Stimulated activated CD8-positive, alpha-beta memory T cell treated with anti-CD3 and anti-CD28 coated beads, Interleukin-4, amount 100 ng/mL, for 48 hours (primary cell): ENCODE data around the gene CRCP.
"Not testable (repeated sequence)": the region's sequence is repeated elsewhere in the genome, so short reads cannot be mapped to it uniquely, and the experiment has no call there.

Experiments used
- DNase-seq: peaks from one replicate; pipeline ENCODE4 v3.0.0-alpha.2; 2020

CRCP gene

DNA sequence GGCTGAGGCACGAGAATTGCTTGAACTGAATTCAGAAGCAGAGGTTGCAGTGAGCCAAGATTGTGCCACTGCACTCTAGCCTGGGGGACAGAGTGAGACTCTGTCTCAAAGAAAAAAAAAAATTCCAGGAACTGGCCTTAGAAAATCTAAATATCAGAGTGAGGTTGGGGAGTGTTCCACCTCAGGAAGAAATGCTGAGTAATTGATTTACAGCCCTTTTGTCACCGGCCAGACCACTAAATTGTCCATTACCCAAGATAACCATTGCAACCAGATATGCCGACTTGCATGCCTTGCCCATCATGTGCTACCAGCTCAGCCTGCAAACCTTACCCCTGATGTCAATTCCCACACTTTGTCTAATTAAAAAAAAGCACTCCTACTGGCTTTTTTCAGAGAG lies 42.4 kb downstream of the CRCP start:
- DNase-seq: no peak

DNA sequence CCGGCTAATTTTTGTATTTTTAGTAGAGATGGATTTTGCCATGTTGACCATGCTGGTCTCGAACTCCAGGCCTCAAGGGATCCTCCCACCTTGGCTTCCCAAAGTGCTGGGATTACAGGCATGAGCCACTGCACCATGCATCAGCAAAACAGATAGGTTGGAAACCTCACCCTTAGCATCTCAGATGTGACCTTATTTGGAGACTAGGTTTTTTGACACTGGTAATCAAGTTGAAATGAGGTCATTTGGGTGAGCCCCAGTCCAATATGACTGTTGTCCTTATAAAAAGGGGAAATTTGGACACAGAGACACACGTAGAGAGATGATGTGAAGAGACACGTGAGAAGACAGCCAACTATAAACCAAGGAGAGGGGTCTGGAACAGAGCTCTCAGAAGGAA lies 48.0 kb downstream of the CRCP start:
- no peak for DNase-seq

DNA sequence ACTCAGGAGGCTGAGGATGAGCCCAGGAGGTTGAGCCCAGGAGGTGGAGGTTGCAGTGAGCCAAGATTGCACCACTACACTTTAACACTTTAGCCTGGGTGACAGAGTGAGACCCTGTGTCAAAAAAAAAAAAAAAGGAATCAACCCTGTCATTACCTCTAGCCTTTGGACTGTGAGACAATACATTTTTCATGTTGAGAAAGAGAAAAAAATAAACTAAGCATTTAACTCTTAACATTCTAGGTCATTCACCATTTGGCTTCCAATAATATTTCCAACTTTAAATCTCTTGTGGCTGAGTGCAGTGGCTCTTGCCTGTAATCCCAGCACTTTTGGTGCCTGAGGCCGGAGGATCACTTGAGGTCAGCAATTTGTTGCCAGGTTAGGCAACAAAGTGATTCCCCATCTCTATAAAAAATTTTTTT lies 48.6 kb downstream of the CRCP start:
- DNase-seq: no peak

DNA sequence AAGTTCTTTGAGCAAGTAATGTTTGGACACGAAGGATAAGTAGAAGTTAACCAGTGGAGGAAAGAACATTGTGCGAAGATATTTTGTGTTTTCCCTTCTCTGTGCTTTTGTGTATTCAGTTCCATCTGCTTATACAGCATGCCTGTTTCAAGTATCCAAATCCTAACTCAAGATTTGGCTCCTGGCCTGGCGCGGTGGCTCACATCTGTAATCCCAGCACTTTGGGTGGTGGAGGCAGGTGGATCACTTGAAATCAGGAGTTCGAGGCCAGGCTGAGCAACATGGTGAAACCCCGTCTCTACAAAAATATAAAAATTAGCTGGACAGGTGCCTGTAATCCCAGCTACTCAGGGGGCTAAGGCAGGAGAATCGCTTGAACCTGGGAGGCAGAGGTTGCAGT lies 49.7 kb downstream of the CRCP start:
- DNase-seq: no peak

DNA sequence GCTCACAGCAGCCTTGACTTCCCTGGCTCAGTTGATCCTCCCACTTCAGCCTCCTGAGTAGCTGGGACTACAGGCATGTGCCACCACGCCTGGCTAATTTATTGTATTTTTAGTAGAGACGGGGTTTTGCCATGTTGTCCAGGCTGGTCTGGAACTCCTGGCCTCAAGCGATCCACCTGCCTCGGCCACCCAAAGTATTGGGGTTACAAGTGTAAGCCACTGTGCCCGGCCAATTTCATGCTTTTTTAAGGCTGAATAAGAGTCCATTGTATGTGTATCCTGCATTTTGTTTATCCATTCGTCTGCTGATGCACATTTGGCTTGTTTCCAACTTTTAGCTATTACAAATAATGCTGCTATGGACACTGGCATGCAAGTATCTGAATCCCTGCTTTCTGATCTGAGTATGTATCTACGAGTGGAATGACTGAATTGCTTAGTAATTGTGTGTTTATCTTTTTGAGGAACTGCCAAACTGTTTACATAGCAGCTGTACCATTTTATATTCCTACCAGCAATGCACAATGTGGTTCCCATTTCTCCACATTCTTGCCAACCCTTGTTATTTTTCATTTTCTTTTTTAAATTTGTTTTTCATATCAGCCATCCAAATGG lies 53.2 kb downstream of the CRCP start:
- DNase-seq: no peak

DNA sequence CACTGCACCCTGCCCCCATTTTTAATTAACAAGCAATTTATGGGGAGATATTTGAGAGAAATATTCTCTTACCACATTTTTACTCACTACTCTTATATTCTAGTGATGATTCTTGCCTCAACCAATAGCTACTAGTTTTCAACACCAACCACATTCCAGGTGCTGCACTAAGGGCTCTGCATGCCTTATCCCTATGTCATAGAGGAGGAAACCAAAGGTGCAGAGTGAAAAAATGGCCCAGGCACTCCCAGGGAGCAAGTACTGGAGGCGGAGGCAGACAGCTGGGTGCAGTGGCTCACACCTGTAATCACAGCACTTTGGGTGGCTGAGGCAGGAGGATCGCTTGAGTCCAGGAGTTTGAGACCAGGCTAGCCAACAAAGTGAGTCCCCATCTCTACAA lies 55.0 kb downstream of the CRCP start:
- DNase-seq: no peak

DNA sequence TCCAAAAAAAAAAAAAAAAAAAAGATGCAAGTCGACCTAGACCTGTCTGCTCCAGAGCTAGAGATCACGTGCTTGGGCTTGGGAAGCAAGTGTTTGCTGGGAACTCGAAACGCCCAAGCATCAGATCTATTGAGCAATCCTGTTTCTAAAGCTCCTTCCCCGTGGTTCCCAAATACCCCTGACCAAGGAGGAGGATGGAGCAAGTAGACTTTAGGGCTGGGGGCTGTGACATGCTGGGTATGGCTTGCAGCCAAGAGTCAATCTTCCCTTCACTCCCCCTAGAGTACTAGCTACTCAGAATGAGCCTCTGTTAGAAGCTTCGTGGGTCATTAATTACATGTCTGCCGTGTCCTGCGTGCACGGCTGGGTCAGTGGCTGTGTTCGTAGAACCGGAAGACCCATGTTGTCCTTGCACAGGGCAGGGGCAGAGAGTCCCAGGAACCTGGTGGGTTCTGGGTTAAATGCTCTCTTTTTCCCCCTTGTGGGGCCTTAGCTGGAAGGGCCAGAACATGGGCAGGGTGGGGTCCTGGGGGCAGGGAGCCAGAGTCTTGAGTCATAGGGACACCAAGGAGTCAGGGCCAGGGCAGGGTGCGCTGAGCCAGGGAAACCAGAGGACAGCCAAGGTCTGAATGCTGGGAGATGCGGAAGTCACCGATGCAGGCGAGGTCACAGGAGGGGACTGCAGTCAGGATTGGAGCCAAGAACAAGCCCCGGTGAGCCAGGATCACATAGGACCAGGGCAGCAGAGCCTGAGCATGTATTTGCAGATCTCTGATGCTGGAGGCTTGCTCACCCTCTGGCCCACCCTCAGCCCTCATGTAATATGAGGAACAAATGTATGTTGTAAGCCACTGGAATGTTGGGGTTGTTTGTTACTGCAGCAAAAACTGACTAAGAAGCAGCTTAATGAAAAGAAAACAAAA lies 55.9 kb downstream of the CRCP start:
- DNase-seq: no peak

DNA sequence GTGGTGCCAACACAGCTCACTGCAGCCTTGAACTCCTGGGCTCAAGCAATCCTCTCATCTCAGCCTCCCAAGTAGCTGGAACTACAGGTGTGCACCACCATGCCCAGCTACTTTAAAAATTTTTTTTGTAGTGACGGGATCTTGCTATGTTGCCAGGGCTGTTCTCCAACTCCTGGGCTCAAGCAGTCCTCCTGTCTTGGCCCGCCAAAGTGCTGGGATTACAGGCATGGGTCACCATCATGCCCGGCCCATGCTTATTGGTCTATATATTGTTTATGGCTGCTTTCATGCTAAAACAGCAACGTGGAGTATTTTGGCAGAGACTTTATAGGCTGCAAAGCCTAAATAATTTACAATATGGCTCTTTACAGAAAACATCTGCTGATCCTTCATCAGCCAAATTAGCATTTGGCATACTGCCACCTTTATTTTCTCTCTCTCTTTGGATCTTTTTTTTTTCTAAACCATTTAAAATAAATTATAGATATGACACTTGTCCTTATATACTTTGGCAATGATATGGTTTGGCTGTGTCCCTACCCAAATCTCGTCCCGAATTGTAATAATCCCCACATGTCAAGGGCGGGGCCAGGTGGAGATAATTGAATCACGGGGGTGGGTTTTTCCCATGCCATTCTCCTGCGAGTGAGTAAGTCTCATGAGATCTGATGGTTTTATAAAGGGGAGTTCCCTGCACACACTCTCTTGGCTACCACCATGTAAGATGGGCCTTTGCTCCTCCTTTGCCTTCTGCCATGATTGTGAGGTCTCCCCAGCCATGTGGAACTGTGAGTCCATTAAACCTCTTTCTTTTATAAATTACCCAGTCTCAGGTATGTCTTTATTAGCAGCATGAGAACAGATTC lies 58.1 kb downstream of the CRCP start:
- not testable (repeated sequence) for DNase-seq

DNA sequence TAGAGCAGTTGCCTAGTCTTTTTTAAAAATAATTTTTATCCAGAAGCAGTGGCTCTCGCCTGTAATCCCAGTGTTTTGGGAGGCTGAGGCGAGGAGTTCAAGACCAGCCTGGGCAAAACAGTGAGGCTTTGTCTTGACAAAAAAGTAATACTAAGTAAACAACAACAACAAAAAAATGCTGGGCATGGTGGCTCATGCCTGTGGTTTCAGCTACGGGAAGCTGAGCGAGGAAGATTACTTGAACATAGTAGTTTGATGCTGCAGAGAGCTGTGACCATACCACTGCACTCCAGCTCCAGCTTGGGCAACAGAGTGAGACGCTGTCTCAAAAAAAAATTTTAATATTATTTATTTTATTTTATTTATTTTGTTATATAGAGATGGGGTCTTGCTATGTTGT lies 59.2 kb downstream of the CRCP start:
- DNase-seq: no peak

DNA sequence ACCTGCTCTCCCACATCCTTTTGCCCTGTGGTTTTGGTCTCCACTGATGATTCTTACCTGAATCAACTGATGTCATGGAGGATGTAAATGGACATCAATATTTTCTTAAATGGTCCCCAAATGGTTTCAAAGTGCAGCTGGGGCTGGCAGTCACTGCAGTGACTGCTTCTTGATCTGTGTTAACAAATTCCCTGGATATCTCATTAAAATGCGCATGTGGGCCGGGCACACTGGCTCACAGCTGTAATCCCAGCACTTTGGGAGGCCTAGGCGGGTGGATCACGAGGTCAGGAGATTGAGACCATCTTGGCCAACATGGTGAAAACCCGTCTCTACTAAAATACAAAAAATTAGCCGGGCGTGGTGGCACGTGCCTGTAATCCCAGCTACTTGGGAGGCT lies 60.4 kb downstream of the CRCP start:
- DNase-seq: not testable (repeated sequence)

DNA sequence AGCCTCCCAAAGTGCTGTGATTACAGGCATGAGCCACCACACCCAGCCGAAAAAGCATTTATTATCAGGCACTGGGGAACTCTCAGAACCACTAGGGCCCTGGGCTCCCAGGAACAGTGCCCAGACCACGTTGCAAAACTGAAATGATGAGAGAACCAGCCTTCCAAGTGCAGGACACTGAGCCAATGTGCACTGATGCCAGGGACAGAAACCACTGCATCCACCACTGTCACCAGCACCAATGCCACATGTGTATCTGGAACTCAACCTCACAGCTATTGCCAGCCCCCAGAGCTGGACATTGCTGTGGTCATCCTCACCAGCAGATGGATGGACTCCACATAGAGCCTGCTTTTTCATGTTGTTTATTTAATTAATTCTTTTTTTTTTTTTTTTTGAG lies 62.3 kb downstream of the CRCP start:
- no peak for DNase-seq

DNA sequence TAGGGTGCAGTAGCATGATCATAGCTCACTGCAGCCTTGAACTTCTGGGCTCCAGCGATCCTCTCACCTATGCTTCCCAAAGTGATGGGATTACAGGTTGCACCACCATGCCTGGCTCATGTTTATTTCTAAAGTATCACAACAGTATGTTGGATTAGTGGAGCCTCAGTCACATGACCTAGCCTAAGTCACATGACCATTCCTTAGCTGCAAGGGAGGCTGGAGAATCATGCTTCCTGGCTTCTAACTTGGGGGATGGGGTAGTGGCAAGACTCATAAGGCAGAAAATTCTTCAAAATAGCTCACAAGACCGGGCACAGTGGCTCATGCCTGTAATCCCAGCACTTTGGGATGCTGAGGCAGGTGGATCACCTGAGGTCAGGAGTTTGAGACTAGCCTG lies 63.6 kb downstream of the CRCP start:
- DNase-seq: no peak

DNA sequence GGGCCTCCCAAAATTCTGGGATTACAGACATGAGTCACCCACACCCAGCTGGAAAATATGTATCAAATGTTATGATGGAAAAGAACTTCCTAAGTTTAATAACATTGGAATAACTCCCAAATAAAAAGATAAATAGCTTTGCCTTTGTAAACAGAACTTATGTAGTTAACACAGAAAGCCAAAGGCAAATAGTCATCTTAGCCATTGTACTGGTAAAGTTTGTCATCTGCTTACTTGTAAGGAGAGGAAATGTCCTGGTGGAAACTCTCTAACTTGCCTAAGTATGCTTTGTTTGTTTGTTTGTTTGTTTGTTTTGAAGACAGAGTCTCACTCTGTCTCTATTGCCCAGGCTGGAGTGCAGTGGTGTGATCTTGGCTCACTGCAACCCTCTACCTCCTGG lies 66.7 kb downstream of the CRCP start:
- no peak for DNase-seq

DNA sequence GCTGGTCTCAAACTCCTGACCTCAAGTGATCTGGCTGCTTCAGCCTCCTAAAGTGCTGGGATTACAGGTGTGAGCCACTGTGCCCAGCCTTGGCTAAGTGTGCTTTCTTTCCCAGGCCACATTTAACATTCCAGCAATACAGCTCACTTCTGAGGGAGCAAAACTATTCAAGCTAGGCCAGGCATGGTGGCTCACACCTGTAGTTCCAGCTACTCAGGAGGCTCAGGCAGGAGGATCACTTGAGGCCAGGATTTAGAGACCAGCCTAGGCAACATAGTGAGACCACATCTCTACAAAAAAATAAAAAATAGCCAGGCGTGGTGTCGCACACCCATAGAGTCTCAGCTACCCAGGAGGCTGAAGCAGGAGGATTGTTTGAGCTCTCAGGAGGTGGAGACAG lies 67.2 kb downstream of the CRCP start:
- DNase-seq: no peak

DNA sequence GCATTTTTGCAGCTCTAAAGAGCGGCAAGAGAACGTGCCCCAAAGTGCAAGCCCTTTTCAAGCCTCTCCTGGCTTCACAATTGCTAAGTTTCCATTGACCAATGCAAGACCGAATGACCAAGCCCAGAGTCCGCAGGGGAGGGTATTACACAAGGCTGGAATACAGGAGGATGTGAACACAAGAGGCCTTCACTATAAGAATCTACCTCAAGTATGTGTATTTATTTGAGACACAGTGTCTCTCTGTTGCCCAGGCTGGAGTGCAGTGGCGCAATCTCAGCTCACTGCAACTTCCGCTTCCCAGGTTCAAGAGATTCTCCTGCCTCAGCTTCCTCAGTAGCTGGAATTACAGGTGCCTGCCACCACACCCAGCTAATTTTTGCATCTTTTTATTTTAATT lies 68.3 kb downstream of the CRCP start:
- no peak for DNase-seq

DNA sequence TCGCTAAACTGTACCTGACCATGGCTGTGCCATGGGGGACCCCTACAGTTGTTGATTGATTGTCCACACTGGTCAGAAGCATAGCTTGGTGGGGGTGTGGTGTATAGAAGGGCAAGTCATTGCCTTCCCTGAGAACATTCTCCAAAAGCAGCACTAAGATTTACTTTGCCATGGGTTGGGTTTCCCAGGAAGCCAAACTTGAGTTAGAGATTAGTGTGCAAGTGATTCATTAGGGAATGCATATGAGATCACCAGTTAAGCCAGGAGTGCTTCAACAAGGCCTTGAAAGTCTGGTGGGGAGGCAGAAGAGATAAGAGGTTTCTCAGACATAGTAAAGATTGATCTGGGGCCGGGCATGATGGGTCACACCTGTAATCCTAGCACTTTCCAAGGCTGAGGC lies 69.1 kb downstream of the CRCP start:
- no peak for DNase-seq

DNA sequence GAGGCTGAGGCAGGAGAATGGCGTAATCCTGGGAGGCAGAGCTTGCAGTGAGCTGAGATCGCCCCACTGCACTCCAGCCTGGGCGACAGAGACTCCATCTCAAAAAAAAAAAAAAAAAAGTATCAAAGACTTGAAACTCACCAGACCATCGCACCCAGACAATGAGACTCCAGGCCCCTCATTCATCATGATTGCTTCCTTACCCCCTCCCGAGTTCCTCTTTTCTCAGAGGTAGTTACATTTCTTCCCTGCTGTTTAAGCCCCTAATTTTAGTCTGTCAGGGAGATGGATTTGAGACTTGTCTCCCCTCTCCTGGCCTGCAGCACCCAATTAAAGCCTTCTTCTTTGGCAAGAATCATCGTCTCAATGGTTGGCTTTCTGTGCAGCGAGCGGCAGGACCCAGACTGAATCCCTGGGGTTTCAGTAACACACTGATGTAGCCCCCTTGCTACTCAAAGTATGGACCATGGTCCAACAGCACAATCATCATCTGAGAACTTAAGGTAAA lies 71.1 kb downstream of the CRCP start:
- no peak for DNase-seq

DNA sequence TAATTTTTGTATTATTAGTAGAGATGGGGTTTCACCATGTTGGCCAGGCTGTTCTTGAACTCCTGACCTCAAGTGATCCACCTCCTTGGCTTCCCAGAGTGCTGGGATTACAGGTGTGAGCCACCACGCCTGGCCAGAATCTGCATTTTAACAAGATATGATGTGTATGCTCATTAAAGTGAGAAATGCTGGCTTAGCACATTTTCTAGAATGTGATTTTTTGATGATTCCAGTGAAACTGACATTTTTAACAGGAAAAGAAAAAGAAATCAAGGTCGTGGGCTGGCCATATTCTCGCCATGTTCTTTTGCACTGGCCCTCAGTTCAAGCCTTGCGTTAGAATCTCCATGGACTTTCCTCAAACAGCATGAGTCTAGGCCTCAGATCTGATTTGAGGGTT lies 72.3 kb downstream of the CRCP start:
- no peak for DNase-seq

DNA sequence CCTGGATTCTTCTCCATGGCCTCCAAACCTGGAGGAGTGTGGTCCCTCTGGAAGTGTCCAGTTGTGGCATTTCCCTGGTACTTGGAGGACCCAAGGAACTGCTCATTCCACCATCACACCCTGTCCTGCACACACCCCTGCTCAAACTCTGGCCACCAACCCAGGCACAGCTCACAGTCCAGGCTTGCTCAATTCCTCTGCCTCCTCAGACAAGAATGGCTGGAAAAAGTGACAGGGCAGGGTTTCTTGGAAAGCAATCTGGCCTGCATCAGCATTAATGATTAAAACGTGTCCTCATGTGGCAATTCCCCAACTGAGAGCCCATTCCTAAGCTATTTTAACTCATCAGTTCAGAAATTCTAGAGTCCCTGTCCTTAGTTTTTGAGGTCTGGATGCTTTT lies 73.3 kb downstream of the CRCP start:
- no peak for DNase-seq

DNA sequence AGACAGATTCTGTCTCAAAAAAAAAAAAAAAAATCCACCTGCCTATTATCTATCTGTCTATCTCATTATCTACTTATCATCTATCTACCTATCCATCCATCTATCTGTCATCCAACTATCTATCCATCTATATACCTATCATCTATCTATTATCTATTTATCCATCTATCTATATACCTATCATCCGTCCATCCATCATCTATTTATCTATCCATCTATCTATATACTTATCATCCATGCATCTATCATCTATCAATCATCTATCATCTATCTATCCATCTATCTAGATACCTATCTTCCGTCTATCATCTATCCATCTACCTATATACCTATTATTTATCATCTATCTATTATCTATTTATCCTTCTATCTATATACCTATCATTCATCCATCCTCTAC lies 74.0 kb downstream of the CRCP start:
- DNase-seq: no peak

DNA sequence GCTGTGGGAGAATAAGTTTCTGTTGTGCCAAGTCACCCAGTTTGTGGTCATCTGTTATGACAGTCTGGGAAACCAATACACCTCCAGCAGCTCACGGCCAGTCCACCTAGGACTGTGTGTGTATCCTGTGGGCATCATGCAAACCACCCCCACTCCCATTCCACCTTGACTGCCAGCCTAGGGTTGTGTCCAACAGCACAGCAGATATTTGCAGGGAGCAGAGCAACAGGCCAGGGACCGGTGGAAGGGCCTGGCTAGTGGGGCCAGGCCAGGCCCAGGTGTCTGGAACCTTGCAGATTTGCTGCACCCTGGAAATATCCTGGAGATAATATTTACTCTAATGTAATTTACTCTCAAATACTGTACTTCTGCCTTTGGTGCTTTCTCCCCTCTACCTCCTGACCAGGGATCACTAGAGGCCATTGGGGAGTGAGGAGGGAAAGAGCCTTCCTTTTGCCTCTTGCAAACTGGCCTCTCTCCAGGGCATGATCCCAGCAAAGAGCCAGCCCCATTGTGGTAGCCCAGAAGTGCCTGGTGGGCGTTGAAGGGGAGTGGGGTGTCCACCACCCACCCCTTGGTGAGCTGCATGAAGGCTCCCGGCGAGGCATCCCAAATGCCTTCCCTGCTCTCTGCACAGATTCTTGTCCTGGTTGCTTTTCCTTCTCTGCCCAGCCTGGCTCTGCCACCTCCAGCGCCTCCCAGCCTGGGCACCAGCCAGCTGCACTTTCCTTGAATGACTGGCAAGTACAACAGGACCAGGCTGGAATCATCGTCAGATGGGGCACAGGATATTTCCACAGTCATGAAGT lies 75.3 kb downstream of the CRCP start:
- DNase-seq: no peak

DNA sequence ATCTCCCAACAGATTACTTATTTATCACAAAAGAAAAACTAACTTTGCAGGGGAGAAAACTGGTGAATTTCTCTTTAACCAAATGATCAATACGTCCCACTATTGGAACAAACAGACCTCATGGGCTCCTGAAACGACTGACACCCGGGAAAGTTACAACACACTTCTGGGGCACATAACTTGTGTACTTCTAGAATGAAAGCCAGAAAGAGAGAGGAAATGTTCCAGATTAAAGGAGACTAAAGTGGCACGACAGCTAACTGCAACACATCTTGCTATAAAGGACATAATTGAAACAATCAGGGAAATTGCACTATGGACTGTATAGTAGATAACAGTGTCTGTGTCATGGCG lies 75.8 kb downstream of the CRCP start:
- DNase-seq: no peak
